Kidney (tissue), 22 donors: Measurements from ENCODE around the gene ENTPD8. TPM values are rescaled to one million over a fixed set of nuclear protein-coding genes. Genes with fewer than 3 reads are reported as not detected.

Source experiments
- DNase-seq, 5 donors: peaks; one replicate each; pipeline ENCODE4 v3.0.0-alpha.2; 2013 to 2020
- FAIRE-seq: peaks from 2 replicates; lab custom pipeline; 2012; peaks lifted over from hg19 to GRCh38; lab: Jason Lieb, UNC
- H3K27ac ChIP-seq, 2 donors: one replicate each; pipeline ENCODE4 v1.7.0; 2013; ENCODE audit warnings: low read depth in 2 of 2, low read length in 2 of 2, inconsistent platforms in 1 of 2
- H3K27me3 ChIP-seq: one replicate; pipeline ENCODE4 v1.7.1; 2013; ENCODE audit warnings: low read length, inconsistent platforms; ENCODE audit not compliant: control insufficient read depth, insufficient read depth
- H3K36me3 ChIP-seq, 3 donors: one replicate each; pipeline versions ENCODE4 v1.7.0 to v1.7.1; 2013; ENCODE audit warnings: low read length in 3 of 3, control low read depth in 1 of 3, inconsistent platforms in 1 of 3; ENCODE audit not compliant: insufficient read depth in 3 of 3, control insufficient read depth in 2 of 3
- H3K4me1 ChIP-seq, 3 donors: one replicate each; pipeline versions ENCODE4 v1.7.0 to v1.7.1; 2013; ENCODE audit warnings: low read length in 3 of 3, inconsistent platforms in 1 of 3, low read depth in 1 of 3; ENCODE audit not compliant: control insufficient read depth in 2 of 3, insufficient read depth in 2 of 3
- H3K4me3 ChIP-seq, 3 donors: one replicate each; pipeline versions ENCODE4 v1.7.0 to v1.8.1; 2013; ENCODE audit warnings: low read length in 3 of 3, control low read depth in 1 of 3, inconsistent platforms in 1 of 3
- H3K9ac ChIP-seq, 3 donors: one replicate each; pipeline versions ENCODE4 v1.7.0 to v1.7.1; 2013; ENCODE audit warnings: low read length in 3 of 3, control low read depth in 1 of 3, inconsistent platforms in 1 of 3
- H3K9me3 ChIP-seq, 3 donors: one replicate each; pipeline versions ENCODE4 v1.7.0 to v1.7.1; 2013; ENCODE audit warnings: low read length in 3 of 3, control low read depth in 1 of 3, inconsistent platforms in 1 of 3; ENCODE audit not compliant: control insufficient read depth in 2 of 3, insufficient read depth in 1 of 3
- CTCF ChIP-seq: IDR thresholded peaks from 3 replicates; pipeline ENCODE4 v1.5.1; 2012; ENCODE audit warnings: mild to moderate bottlenecking, moderate library complexity, borderline replicate concordance; ENCODE audit not compliant: insufficient read depth; ENCODE audit errors: extremely low read depth
- intact Hi-C: fragments of 100-400 bp; cut with DNase I; formaldehyde crosslinking; loops from one replicate; pipeline ENCODE4 v1.11.1; 2022
- long read RNA-seq, 10 donors: library from polyadenylated mRNA in 1 of 10; unstranded in 1 of 10; transcript quantifications; one replicate each; pipeline ENCODE4 v2.0.0 and lab custom pipeline, GENCODE V29; 2021 to 2026
- polyA plus RNA-seq: library from polyadenylated mRNA; stranded (reverse); fragments of 350-450 nt; fragmentation: Illumina TruSeq; extraction: RNeasy Lipid Tissue Mini Kit (QIAGEN cat#74804); gene quantifications from one replicate; pipeline ENCODE4 v1.2.3, GENCODE V29; 2014; ENCODE audit warnings: low read depth, low replicate concordance; ENCODE audit not compliant: insufficient read depth
- total RNA-seq: library from RNA; stranded (reverse); fragmentation: NEBNext Ultra II Directional; extraction: Animal tissue kit (Norgen Biotek cat#: 25700); gene quantifications from one replicate; pipeline ENCODE4 v1.2.1, GENCODE V29; 2021
- donor health status: control.
- donor health status: control.
- donor health status: control.
- donor health status: control.
- donor health status: control.
- donor health status: DM: yes; HTN: yes; CAD: no.
- donor health status: Normal renal cell carcinoma (clear cell type).

The ENTPD8 gene
- total RNA-seq (5.2 TPM), polyA plus RNA-seq (5.0 TPM)
- long read RNA-seq, donor 1, partial matches to known transcripts = 6 of 6 reads
- long read RNA-seq, donor 1, other reads (novel, unspliced or antisense) = 0 of 6 reads
- long read RNA-seq, donor 2 = 0 reads
- long read RNA-seq, donor 3 = 0 reads
- long read RNA-seq, donor 4 = 0 reads
- long read RNA-seq, donor 5 = 0 reads
- long read RNA-seq, donor 6 = 0 reads
- long read RNA-seq, donor 7, partial matches to known transcripts = 13 of 18 reads
- long read RNA-seq, donor 7, other reads (novel, unspliced or antisense) = 3 of 18 reads
- long read RNA-seq, donor 8 = 0 reads
- long read RNA-seq, donor 9 = 0 reads
- long read RNA-seq, donor 10 = 0 reads

GRCh38 chr9:137441289-137441934, at the start of gene ENTPD8:
ENTPD8 (minus strand) TSS chr9:137441357; CDS start chr9:137438285, 3,072 bp downstream.
- peak within 1 kb of the TSS in 1 of 3 donors; percentile 14 for H3K4me3 ChIP-seq
- TF ChIP-seq CTCF = no peak
- no peak within 1 kb of the TSS for H3K9ac ChIP-seq
- no peak within 1 kb of the TSS for H3K27ac ChIP-seq
- no peaks in the 10 kb centered on the region for H3K9me3 ChIP-seq
- intact Hi-C loops = no loop called here
- peaks cover 0 to 11% (median 0%) of the 10 kb centered on the region in 3 donors for H3K4me1 ChIP-seq
- H3K36me3 ChIP-seq = no peaks in the 10 kb centered on the region
- FAIRE-seq (no peak), DNase-seq (peak; percentile 48 to 87 (median 68))
- H3K27me3 ChIP-seq = no peaks in the 10 kb centered on the region

GRCh38 chr9:137490532-137491186, 49.5 kb upstream of the ENTPD8 start:
- Histone ChIP-seq H3K27ac (no peak overlapping the region), H3K9ac (no peak overlapping the region), H3K9me3 (no peaks in the 10 kb centered on the region), H3K27me3 (no peaks in the 10 kb centered on the region), H3K36me3 (no peaks in the 10 kb centered on the region), H3K4me1 (no peaks in the 10 kb centered on the region), H3K4me3 (no peak overlapping the region)
- no peak for TF ChIP-seq CTCF
- no peak for FAIRE-seq
- DNase-seq = peak in 2 of 5 donors; percentile 11 to 25
- intact Hi-C loops = no loop called here

- FAIRE-seq (no peak), DNase-seq (peak in 1 of 5 donors; percentile 32)
- TF ChIP-seq CTCF = no peak
- Histone ChIP-seq H3K4me3 (no peak overlapping the region), H3K27ac (no peak overlapping the region), H3K9ac (no peak overlapping the region), H3K9me3 (no peaks in the 10 kb centered on the region), H3K36me3 (no peaks in the 10 kb centered on the region), H3K27me3 (no peaks in the 10 kb centered on the region), H3K4me1 (no peaks in the 10 kb centered on the region)
- intact Hi-C loops = no loop called here
These were observed 47.7 kb upstream of the ENTPD8 start for GRCh38 chr9:137488906-137489305.
